HEK293T (cell line): ENCODE data around the gene OR2A12.

Experiments used
- ARNT ChIP-seq: fragments of 450-650 bp; IDR thresholded peaks from 2 replicates; pipeline ENCODE4 v1.6.1; 2017; ENCODE audit warnings: mild to moderate bottlenecking
- BHLHE40 ChIP-seq: fragments of 450-650 bp; IDR thresholded peaks from 2 replicates; pipeline ENCODE4 v1.6.1; 2016; ENCODE audit warnings: mild to moderate bottlenecking, moderate library complexity, borderline replicate concordance
- CTBP1 ChIP-seq: fragments of 450-650 bp; IDR thresholded peaks from 2 replicates; pipeline ENCODE4 v1.6.1; 2016; ENCODE audit warnings: borderline replicate concordance
- ELF4 ChIP-seq: fragments of 450-650 bp; IDR thresholded peaks from 2 replicates; pipeline ENCODE4 v1.6.1; 2017; ENCODE audit warnings: antibody characterized with exemption
- FOXK2 ChIP-seq: fragments of 450-650 bp; IDR thresholded peaks from 2 replicates; pipeline ENCODE4 v1.6.1; 2016; ENCODE audit warnings: mild to moderate bottlenecking
- FOXM1 ChIP-seq: fragments of 450-650 bp; IDR thresholded peaks from 2 replicates; pipeline ENCODE4 v1.6.1; 2017; ENCODE audit warnings: mild to moderate bottlenecking, borderline replicate concordance
- HDGF ChIP-seq: fragments of 450-650 bp; IDR thresholded peaks from 2 replicates; pipeline ENCODE4 v1.6.1; 2017; ENCODE audit warnings: antibody characterized with exemption, borderline replicate concordance
- L3MBTL2 ChIP-seq: fragments of 450-650 bp; conservative IDR thresholded peaks from 2 replicates; pipeline ENCODE4 v1.6.1; 2016; ENCODE audit warnings: mild to moderate bottlenecking
- LEF1 ChIP-seq: fragments of 450-650 bp; IDR thresholded peaks from 2 replicates; pipeline ENCODE4 v1.6.1; 2017; ENCODE audit warnings: mild to moderate bottlenecking, borderline replicate concordance
- NFRKB ChIP-seq: fragments of 450-650 bp; IDR thresholded peaks from 2 replicates; pipeline ENCODE4 v1.6.1; 2016; ENCODE audit warnings: mild to moderate bottlenecking, moderate library complexity
- PKNOX1 ChIP-seq: fragments of 450-650 bp; IDR thresholded peaks from 2 replicates; pipeline ENCODE4 v1.6.1; 2016
- SP1 ChIP-seq: fragments of 450-650 bp; IDR thresholded peaks from 2 replicates; pipeline ENCODE4 v1.6.1; 2017
- SUZ12 ChIP-seq: fragments of 450-650 bp; IDR thresholded peaks from 2 replicates; pipeline ENCODE4 v1.6.1; 2016; ENCODE audit warnings: mild to moderate bottlenecking
- ZNF384 ChIP-seq: fragments of 450-650 bp; IDR thresholded peaks from 2 replicates; pipeline ENCODE4 v1.6.1; 2016

GRCh38 chr7:144048648-144049047 lies 37.4 kb upstream of the OR2A12 start, which contains the start of gene OR2A5:
- TF ChIP-seq PKNOX1 (no peak), HDGF (no peak), ZNF384 (no peak), BHLHE40 (no peak), FOXK2 (no peak), LEF1 (no peak), L3MBTL2 (no peak), CTBP1 (no peak), NFRKB (no peak), SUZ12 (no peak), FOXM1 (no peak), ARNT (no peak), SP1 (no peak), ELF4 (no peak)
